ENCODE data around the gene TAPT1. TPM values are rescaled to one million over a fixed set of nuclear protein-coding genes. Genes with fewer than 3 reads are reported as not detected.

The TAPT1 gene
- total RNA-seq, 1 donor from 2014 or later = 31.8 TPM

DNA sequence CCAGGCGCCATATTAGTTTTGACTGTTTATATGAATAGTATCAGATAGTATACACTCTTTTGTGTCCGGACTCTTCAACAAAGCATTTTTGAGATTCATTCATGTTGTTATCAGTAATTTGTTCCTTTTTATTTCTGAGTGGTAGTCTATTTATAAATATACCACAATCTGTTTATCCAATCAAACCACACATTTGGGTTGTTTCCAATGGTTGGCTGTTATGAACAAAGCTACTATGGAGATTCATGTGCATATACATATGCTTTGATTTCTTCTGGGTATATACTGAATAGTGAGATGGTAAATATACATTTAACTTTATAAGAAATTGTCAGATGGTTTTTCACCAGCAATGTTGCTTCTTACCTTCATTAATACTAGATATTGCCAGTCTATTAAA lies 36.8 kb upstream of the TAPT1 start:
- Histone ChIP-seq H3K27me3 (ENCODE audit: control insufficient read depth in 3 of 3, insufficient read depth in 3 of 3, low read length in 3 of 3) (no peaks in the 10 kb centered on the region), H3K36me3 (ENCODE audit: control insufficient read depth in 3 of 3, insufficient read depth in 3 of 3, low read length in 3 of 3) (no peaks in the 10 kb centered on the region), H3K4me3 (ENCODE audit: low read length in 3 of 3) (no peak overlapping the region), H3K9me3 (ENCODE audit: control insufficient read depth in 3 of 3, low read length in 3 of 3) (no peaks in the 10 kb centered on the region), H3K9ac (ENCODE audit: low read depth in 1 of 3, low read length in 3 of 3) (no peak overlapping the region), H3K4me1 (ENCODE audit: control insufficient read depth in 3 of 3, insufficient read depth in 3 of 3, low read length in 3 of 3) (no peaks in the 10 kb centered on the region), H3K27ac (ENCODE audit: low read depth, low read length) (no peak overlapping the region)

DNA sequence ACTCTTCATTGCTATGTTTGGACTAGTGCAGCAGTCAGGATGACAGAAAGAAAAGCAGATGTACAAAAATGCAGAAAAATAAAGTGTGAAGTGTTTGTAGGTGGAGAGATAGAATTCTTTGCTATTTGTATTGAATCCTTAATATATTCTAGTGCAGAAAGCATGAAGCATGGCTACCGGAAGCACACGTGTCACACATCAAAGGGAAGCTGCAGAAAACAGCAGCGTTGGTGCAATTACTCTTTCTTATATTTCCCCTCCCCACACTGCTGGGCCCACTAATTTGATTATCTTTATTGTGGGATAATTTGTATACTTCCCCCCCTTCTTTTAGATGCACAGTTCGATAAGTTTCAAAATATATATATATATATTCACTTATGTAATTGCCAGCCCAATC lies 35.9 kb upstream of the TAPT1 start:
- Histone ChIP-seq H3K4me1 (ENCODE audit: control insufficient read depth in 3 of 3, insufficient read depth in 3 of 3, low read length in 3 of 3) (no peaks in the 10 kb centered on the region), H3K36me3 (ENCODE audit: control insufficient read depth in 3 of 3, insufficient read depth in 3 of 3, low read length in 3 of 3) (no peaks in the 10 kb centered on the region), H3K4me3 (ENCODE audit: low read length in 3 of 3) (no peak overlapping the region), H3K9ac (ENCODE audit: low read depth in 1 of 3, low read length in 3 of 3) (no peak overlapping the region), H3K9me3 (ENCODE audit: control insufficient read depth in 3 of 3, low read length in 3 of 3) (no peaks in the 10 kb centered on the region), H3K27ac (ENCODE audit: low read depth, low read length) (no peak overlapping the region), H3K27me3 (ENCODE audit: control insufficient read depth in 3 of 3, insufficient read depth in 3 of 3, low read length in 3 of 3) (no peaks in the 10 kb centered on the region)

DNA sequence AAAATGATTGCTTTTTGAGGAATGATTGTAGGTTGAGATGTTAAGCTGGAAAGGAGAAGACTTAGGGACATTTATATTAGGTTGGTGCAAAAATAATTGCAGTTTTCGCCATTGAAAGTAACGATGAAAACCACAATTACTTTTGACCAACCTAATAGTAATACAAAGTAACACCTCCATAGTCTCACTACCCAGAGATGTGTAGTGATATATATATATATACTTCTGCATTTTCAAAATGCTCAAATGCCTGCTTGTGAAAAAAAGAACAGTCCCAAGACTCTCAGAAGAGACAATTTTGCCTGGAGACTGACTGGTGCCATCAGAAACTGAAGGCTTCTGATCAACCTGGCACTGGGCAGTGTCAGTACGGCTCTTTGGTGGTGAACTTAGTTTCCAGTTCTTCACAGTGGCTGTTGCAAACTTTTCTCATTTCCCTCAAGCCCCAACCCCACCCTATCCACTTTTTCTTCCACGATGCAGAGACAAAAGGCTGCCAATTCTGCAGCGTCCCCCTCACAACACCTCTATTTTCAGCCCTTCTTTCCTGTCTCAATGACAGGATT lies 35.1 kb upstream of the TAPT1 start:
- Histone ChIP-seq H3K27me3 (ENCODE audit: control insufficient read depth in 3 of 3, insufficient read depth in 3 of 3, low read length in 3 of 3) (no peaks in the 10 kb centered on the region), H3K4me1 (ENCODE audit: control insufficient read depth in 3 of 3, insufficient read depth in 3 of 3, low read length in 3 of 3) (no peaks in the 10 kb centered on the region), H3K27ac (ENCODE audit: low read depth, low read length) (no peak overlapping the region), H3K36me3 (ENCODE audit: control insufficient read depth in 3 of 3, insufficient read depth in 3 of 3, low read length in 3 of 3) (no peaks in the 10 kb centered on the region), H3K4me3 (ENCODE audit: low read length in 3 of 3) (no peak overlapping the region), H3K9me3 (ENCODE audit: control insufficient read depth in 3 of 3, low read length in 3 of 3) (no peaks in the 10 kb centered on the region), H3K9ac (ENCODE audit: low read depth in 1 of 3, low read length in 3 of 3) (no peak overlapping the region)

GRCh38 chr4:16259889-16260246 lies 33.6 kb upstream of the TAPT1 start:
- H3K9ac ChIP-seq (ENCODE audit: low read depth in 1 of 3, low read length in 3 of 3) = no peak overlapping the region
- H3K4me1 ChIP-seq (ENCODE audit: control insufficient read depth in 3 of 3, insufficient read depth in 3 of 3, low read length in 3 of 3) = no peaks in the 10 kb centered on the region
- no peak overlapping the region for H3K27ac ChIP-seq (ENCODE audit: low read depth, low read length)
- H3K36me3 ChIP-seq (ENCODE audit: control insufficient read depth in 3 of 3, insufficient read depth in 3 of 3, low read length in 3 of 3) = no peaks in the 10 kb centered on the region
- H3K4me3 ChIP-seq (ENCODE audit: low read length in 3 of 3) = no peak overlapping the region
- no peaks in the 10 kb centered on the region for H3K9me3 ChIP-seq (ENCODE audit: control insufficient read depth in 3 of 3, low read length in 3 of 3)
- no peaks in the 10 kb centered on the region for H3K27me3 ChIP-seq (ENCODE audit: control insufficient read depth in 3 of 3, insufficient read depth in 3 of 3, low read length in 3 of 3)

- Histone ChIP-seq H3K36me3 (ENCODE audit: control insufficient read depth in 3 of 3, insufficient read depth in 3 of 3, low read length in 3 of 3) (no peaks in the 10 kb centered on the region), H3K4me3 (ENCODE audit: low read length in 3 of 3) (no peak overlapping the region), H3K9me3 (ENCODE audit: control insufficient read depth in 3 of 3, low read length in 3 of 3) (no peaks in the 10 kb centered on the region), H3K4me1 (ENCODE audit: control insufficient read depth in 3 of 3, insufficient read depth in 3 of 3, low read length in 3 of 3) (no peaks in the 10 kb centered on the region), H3K27me3 (ENCODE audit: control insufficient read depth in 3 of 3, insufficient read depth in 3 of 3, low read length in 3 of 3) (no peaks in the 10 kb centered on the region), H3K9ac (ENCODE audit: low read depth in 1 of 3, low read length in 3 of 3) (no peak overlapping the region), H3K27ac (ENCODE audit: low read depth, low read length) (no peak overlapping the region)
These were observed 33.1 kb upstream of the TAPT1 start for GRCh38 chr4:16259241-16259888.

DNA sequence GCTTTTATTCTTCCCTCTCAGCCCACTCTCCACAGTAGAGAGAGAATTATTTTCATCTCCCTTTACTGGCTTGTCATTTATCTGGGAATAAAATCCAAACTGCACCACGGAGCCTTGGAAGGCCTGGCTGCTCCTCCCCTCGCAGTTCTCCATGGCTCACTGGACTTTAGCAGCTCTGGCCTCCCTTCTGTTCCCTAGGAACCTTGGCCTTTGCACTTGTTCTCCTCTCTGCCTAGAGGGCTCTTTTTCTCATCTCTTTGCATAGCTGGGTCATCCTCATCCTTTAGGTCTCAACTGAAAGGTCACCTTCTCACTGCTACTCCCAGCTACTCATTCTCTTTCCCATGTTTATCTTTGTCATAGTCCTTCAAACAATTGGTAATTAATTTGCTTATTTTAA lies 31.3 kb upstream of the TAPT1 start:
- Histone ChIP-seq H3K4me3 (ENCODE audit: low read length in 3 of 3) (no peak overlapping the region), H3K27ac (ENCODE audit: low read depth, low read length) (no peak overlapping the region), H3K36me3 (ENCODE audit: control insufficient read depth in 3 of 3, insufficient read depth in 3 of 3, low read length in 3 of 3) (no peaks in the 10 kb centered on the region), H3K9me3 (ENCODE audit: control insufficient read depth in 3 of 3, low read length in 3 of 3) (no peaks in the 10 kb centered on the region), H3K4me1 (ENCODE audit: control insufficient read depth in 3 of 3, insufficient read depth in 3 of 3, low read length in 3 of 3) (no peaks in the 10 kb centered on the region), H3K9ac (ENCODE audit: low read depth in 1 of 3, low read length in 3 of 3) (no peak overlapping the region), H3K27me3 (ENCODE audit: control insufficient read depth in 3 of 3, insufficient read depth in 3 of 3, low read length in 3 of 3) (no peaks in the 10 kb centered on the region)

DNA sequence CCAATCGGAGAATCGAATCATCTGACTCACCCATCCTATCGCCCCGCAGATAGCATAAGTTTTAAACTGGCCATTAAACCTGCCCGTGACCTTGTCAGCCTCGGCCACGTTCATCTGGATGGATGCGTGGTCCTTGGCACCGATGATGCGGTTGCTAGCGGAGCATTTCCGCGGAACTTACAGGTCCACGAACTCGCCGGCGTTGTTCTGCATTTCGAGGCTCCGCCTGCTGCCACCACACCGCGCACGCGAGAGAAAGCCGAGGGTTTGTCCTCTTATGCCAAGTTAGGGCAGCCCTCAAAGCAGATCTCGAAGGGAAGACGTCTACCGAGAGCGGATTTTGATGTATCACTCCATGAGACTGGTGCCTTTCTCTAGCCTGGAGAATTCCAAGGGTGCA lies 30.1 kb upstream of the TAPT1 start:
- Histone ChIP-seq H3K9ac (ENCODE audit: low read depth in 1 of 3, low read length in 3 of 3) (no peak overlapping the region), H3K4me1 (ENCODE audit: control insufficient read depth in 3 of 3, insufficient read depth in 3 of 3, low read length in 3 of 3) (no peaks in the 10 kb centered on the region), H3K36me3 (ENCODE audit: control insufficient read depth in 3 of 3, insufficient read depth in 3 of 3, low read length in 3 of 3) (no peaks in the 10 kb centered on the region), H3K4me3 (ENCODE audit: low read length in 3 of 3) (no peak overlapping the region), H3K27ac (ENCODE audit: low read depth, low read length) (no peak overlapping the region), H3K27me3 (ENCODE audit: control insufficient read depth in 3 of 3, insufficient read depth in 3 of 3, low read length in 3 of 3) (no peaks in the 10 kb centered on the region), H3K9me3 (ENCODE audit: control insufficient read depth in 3 of 3, low read length in 3 of 3) (no peaks in the 10 kb centered on the region)

DNA sequence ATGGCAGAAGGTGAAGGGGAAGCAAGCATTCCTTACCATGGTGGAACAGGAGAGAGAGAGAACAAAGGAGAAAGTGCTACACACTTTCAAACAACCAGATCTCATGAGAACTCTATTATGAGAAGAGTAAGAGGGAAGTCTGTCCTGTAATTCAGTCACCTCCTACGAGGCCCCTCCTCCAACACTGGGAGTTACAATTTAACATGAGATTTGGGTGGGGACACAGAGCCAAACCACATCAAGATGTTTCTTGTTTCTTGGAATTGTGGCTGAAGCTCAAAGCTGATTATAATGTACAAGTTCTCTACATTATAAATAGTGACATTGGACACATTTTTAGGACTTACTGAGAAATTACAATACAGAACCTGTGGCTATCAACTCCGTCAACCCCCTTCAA lies 29.5 kb upstream of the TAPT1 start:
- Histone ChIP-seq H3K36me3 (ENCODE audit: control insufficient read depth in 3 of 3, insufficient read depth in 3 of 3, low read length in 3 of 3) (no peaks in the 10 kb centered on the region), H3K9me3 (ENCODE audit: control insufficient read depth in 3 of 3, low read length in 3 of 3) (no peaks in the 10 kb centered on the region), H3K4me3 (ENCODE audit: low read length in 3 of 3) (no peak overlapping the region), H3K27ac (ENCODE audit: low read depth, low read length) (no peak overlapping the region), H3K4me1 (ENCODE audit: control insufficient read depth in 3 of 3, insufficient read depth in 3 of 3, low read length in 3 of 3) (no peaks in the 10 kb centered on the region), H3K27me3 (ENCODE audit: control insufficient read depth in 3 of 3, insufficient read depth in 3 of 3, low read length in 3 of 3) (no peaks in the 10 kb centered on the region), H3K9ac (ENCODE audit: low read depth in 1 of 3, low read length in 3 of 3) (no peak overlapping the region)

GRCh38 chr4:16253127-16253960 lies 27.1 kb upstream of the TAPT1 start:
- no peaks in the 10 kb centered on the region for H3K4me1 ChIP-seq (ENCODE audit: control insufficient read depth in 3 of 3, insufficient read depth in 3 of 3, low read length in 3 of 3)
- no peaks in the 10 kb centered on the region for H3K9me3 ChIP-seq (ENCODE audit: control insufficient read depth in 3 of 3, low read length in 3 of 3)
- no peak overlapping the region for H3K9ac ChIP-seq (ENCODE audit: low read depth in 1 of 3, low read length in 3 of 3)
- H3K4me3 ChIP-seq (ENCODE audit: low read length in 3 of 3) = no peak overlapping the region
- H3K36me3 ChIP-seq (ENCODE audit: control insufficient read depth in 3 of 3, insufficient read depth in 3 of 3, low read length in 3 of 3) = no peaks in the 10 kb centered on the region
- no peaks in the 10 kb centered on the region for H3K27me3 ChIP-seq (ENCODE audit: control insufficient read depth in 3 of 3, insufficient read depth in 3 of 3, low read length in 3 of 3)
- H3K27ac ChIP-seq (ENCODE audit: low read depth, low read length) = no peak overlapping the region

- Histone ChIP-seq H3K9me3 (ENCODE audit: control insufficient read depth in 3 of 3, low read length in 3 of 3) (no peaks in the 10 kb centered on the region), H3K9ac (ENCODE audit: low read depth in 1 of 3, low read length in 3 of 3) (no peak overlapping the region), H3K27me3 (ENCODE audit: control insufficient read depth in 3 of 3, insufficient read depth in 3 of 3, low read length in 3 of 3) (no peaks in the 10 kb centered on the region), H3K4me3 (ENCODE audit: low read length in 3 of 3) (no peak overlapping the region), H3K36me3 (ENCODE audit: control insufficient read depth in 3 of 3, insufficient read depth in 3 of 3, low read length in 3 of 3) (no peaks in the 10 kb centered on the region), H3K4me1 (ENCODE audit: control insufficient read depth in 3 of 3, insufficient read depth in 3 of 3, low read length in 3 of 3) (no peaks in the 10 kb centered on the region), H3K27ac (ENCODE audit: low read depth, low read length) (no peak overlapping the region)
These were observed 24.5 kb upstream of the TAPT1 start for GRCh38 chr4:16250661-16251365.

Measured in skeletal muscle tissue (tissue), 4 donors.